Stimulated activated CD4-positive, alpha-beta T cell treated with anti-CD3 and anti-CD28 coated beads, TNF-alpha, amount 100 ng/mL, for 48 hours (primary cell): ENCODE data around the gene CPNE6.
A peak's percentile ranks its signal among the peaks of the same experiment; 100 is the strongest.

Experiments used
- DNase-seq, 3 donors: peaks; one replicate each; pipeline ENCODE4 v3.0.0-alpha.2; 2020; ENCODE audit warnings: low read depth in 3 of 3

Gene CPNE6

DNA sequence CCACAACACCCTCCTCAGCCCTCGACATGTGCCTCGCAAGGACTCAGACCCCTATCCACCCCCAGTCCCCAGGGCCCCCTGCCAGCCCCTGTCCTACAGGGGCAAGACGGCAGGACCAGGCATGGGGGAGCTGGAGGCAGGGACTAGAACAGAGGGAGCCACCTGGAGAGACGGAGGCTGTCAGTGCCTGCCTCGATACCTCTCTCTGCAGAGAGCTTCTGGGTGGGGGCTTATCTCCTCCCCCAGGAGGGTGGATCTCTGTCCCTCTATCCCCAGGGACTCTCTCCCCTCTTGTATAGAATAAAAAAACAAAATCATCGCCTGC, 2.0 kb upstream of the CPNE6 start:
- DNase-seq: no peak

DNA sequence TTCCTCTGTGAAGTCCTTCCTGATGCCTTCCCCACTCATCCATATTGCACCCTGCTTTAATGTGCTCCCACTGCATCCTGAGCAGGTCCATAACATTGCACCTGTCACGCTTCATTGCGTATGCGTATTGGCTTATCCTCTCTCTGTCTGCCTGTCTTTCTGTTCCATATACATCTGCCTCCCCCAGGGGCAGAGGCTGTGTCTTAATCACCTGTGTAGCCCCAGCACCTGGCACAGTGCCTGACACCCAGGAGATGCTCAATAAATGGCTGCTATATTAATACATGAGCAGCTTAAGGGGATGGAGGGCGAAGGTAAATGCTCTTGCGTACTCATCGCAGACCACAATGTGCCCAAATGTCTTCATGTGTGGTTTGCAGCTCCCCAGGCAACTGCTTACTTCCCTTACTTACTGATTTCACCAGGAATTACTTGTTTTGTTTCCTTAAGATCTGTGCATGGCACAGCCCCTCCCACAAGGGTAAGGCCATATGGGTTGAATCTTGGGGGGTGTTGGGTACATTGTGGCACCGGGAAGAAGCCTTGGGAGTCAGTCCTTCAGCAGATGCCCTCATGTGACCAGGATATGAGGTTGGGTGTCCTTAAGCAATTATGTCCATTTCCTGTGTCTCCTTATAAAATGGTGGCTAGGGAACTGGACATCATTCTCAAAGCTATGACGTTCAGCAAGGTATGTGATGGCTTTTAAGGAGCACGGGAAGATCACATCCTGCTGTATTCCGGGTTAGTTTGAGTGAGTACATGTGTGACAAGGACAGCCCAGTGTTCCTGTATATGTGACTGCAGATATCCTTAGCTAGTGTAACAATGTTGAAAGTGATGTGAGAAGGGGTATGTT, 848 bp upstream of the CPNE6 start:
- DNase-seq: no peak

DNA sequence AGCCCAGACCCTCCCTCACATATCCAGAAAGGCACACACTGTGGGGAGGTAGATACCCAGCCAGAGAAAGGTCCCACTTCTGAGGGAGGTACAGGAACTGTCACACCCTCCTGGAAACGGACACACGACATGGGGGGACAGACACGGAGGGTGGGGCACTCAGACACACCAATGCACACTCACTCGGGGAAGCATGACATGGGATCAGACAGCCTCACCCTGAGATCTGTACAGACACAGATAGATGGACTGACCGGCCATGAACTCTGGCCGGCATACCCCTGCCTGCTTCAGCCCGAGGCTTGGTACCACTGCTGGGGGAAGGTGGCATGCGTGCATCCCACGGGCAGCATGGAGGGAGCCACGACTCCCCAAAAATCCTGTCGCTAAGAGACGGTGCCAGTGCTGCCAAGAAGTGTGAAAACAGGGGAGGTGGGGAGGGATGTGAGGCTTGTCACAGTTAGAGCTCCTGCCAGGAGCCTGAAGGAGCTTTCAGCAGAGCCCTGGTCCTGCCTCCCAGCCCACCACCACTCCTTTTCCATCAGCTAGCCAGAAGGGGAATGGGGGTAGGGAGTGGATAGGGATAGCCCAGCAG, 571 bp downstream of the CPNE6 start:
- DNase-seq: no peak

DNA sequence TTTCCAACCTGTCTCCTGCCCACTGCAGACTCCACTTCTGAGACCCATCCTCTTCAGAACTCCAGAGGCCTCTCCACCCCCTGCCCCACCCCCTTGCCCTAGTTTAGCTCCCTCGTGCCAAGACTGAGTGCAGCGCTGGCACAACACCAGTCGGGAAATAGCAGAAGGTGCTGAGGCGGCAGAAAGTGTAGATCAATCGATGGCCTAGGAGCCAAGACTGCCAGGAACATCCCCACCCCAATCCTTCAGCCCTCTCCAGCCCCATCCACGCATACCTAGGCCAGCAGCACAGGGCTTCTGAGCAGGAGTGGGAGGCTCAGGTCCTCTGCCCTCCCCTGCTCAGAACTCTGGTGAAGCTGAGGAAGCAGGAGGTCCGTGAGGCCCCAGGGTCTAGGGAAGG, 1.1 kb downstream of the CPNE6 start:
- no peak for DNase-seq

DNA sequence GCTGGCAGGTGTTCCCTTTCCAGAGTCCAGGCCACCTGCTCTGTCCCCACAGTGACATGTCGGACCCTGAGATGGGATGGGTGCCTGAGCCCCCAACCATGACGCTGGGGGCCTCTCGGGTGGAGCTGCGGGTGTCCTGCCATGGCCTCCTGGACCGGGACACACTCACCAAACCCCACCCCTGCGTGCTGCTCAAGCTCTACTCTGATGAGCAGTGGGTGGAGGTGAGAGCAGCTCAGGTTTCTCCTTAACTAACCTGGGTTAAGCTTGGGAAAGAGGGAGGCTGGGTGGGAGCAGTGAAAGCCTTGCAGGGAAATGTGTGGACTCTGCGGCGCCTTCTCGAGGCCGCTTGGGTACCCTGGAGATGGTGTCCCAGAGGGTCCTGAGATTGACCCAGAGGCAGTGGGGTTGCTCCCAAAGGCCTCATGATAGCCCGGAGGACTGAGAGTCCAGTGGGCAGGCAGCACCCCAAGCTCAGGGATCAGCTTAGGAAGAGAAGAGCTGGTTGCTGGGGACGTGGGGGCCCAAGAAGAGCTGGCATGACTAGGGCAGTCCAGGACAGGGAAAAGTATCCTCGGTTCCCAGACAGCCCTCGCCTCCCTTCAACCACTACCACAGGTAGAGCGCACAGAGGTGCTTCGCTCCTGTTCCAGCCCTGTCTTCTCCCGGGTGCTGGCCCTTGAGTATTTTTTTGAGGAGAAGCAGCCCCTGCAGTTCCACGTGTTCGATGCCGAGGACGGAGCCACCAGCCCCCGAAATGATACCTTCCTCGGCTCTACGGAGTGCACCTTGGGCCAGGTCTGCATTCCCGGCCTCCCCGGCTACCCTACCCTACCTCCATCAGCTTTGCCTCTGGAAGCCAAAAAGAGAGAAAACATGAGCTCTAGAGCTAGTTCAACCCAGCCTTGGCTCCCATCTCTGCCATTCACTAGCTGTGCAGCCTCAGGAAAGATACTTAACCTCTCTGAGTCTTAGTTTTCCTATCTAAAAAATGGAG, 1.8 kb downstream of the CPNE6 start:
- DNase-seq: no peak

DNA sequence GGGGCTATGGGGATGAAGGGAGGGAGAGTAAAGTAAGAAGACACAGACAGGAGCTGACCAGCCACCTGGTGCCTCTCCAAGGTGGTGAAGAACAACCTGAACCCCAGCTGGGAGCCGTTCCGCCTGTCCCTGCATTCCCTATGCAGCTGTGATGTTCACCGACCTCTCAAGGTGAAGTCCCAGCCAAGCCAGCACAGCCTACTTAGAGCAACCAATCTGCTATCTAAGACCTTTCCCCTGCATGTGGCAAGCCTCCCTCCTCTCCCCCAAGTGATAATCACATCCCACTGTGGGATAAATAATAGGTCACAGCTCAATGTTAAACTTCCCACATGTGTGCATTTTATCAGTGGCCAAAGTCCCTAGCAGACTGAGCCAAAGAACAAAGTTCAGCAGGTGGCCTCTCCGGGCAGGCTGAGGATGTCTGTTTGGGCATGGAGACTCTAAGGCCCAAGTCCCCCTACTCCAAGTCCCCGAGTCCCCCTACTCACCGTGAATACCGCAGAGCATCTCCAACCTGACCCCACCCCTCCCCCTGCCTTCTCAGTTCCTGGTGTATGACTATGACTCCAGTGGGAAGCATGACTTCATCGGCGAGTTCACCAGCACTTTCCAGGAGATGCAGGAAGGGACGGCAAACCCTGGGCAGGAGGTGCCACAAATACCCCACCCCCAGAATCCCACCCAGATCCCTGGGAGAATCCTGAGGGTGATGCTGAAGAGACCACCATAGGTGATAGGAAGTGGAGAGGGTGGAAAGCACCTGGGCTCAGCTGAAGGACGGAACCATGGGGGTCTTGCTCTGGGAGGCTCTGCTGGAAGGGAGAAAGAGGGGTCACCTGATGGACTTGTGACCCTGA, 3.5 kb downstream of the CPNE6 start:
- no peak for DNase-seq

DNA sequence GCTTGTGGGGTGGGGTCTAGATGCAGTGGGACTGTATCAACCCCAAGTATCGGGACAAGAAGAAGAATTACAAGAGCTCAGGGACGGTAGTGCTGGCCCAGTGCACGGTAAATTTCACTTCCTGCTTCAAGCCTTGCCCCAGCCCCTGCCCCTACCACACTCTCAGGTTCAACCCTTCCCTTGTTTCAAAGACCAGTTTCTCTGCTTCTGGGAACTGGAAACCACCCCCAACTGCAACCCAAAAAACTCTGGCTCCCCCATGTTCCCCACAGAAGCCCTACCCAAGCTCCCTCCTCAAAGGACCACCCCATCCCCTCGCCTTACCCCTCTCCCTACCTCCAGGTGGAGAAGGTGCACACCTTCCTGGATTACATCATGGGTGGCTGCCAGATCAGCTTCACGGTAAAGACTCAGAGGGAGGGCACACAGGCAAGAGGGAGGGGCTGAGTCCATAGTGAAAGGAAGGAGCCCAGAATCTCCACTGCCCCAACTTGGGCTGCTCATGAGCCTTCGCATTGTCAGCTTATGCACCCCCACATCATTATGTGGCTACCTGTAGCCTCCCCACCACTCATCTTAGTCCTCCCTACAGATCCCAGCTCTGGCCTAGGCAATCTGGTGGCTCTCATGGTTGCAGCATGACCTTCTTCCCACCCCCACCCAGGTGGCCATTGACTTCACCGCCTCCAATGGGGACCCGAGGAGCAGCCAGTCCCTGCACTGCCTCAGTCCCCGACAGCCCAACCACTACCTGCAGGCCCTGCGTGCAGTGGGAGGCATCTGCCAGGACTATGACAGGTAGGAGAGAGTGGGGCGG, 4.3 kb downstream of the CPNE6 start:
- no peak for DNase-seq

DNA sequence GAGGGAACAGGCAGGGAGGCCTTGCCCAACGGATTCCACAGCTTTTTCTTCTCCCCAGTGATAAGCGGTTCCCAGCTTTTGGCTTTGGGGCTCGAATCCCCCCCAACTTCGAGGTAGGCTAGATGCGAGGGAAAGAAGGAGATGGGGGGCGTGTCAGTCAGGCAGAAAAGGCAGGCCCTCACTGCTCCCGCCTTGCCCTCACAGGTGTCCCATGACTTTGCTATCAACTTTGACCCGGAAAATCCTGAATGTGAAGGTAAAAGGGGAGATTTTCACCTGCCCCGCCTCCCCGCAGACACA, 4.9 kb downstream of the CPNE6 start:
- no peak for DNase-seq

DNA sequence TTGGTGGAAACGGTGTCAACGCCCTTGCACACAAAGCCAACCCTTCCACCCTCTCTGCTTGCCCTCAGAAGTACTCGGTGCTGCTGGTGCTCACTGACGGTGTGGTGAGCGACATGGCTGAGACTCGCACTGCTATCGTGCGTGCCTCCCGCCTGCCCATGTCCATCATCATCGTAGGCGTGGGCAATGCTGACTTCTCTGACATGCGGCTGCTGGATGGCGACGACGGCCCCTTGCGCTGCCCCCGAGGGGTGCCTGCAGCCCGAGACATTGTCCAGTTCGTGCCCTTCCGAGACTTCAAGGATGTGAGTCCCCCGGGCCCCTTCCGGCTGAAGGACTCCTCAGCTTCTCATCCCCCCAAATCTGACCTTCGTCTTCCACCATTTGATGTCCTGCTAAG, 5.7 kb downstream of the CPNE6 start:
- DNase-seq: no peak

DNA sequence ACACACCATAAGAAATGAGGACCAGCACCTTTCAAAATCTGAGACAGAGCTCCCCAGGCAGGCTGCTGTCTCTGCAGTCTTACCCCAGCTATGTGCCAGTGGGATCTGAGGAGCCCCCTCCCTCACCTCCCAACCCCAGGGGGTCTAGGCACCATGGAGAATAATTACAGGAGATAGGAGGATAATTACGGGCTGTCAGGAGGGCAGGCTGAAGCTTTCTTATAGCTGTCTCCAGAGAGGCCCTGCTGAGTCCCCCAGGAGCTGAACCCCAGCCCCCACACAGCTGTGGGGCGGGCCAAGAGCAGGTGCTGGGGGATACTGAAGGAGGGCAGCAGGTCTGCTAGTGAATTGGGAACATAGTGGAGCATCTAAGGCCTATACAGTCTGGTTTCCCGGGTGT, 6.8 kb downstream of the CPNE6 start:
- no peak for DNase-seq

DNA sequence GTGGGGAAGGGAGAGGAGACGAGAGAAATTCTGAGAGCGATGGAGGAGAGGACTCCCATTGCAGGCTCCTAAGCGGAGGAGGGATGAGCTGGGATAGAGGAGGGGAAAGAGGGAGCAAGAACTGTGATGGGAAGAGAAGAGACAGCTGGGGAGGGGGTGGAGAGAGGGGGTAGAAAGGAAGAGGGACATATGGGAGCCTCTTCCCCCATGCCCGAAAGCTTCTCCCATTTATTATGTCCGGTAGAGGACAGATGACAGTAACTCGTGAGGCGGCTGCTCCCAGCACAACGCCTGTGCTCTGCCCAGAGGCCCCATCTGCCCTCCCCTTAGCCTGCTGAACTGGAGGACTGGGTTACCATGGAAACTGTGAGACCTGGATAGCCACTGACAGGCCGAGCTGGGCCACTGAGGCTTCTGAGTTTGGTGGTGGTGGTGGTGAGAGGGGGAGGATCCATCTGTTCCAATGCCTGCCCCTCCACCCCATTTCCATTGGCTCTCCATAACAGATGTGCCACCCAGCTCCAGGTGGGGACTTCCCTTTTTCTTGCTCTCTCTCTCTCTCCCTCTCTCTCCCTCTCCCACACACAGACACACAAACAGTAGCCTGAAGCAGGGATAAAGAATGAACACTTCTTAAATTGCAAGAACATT, 8.3 kb downstream of the CPNE6 start:
- no peak for DNase-seq

DNA sequence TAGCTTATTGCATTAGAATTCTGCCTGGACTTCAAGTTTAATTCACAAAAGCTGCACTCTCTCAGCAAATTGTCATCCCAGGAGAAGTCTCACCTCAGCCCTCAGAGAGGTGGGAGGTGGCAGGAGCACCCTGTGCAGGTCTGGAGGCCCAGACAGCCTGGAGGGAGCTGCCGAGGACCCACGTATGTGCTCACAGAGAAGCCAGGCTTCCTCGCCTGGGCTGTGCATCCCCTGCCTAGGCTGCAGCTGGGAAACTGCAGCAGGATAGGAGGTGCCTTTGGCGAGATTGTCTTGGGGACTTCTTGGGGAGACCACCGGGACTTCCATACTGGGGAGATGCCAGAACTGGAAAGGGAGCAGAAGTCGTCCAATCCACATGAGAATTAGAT, 8.8 kb downstream of the CPNE6 start:
- DNase-seq: no peak

DNA sequence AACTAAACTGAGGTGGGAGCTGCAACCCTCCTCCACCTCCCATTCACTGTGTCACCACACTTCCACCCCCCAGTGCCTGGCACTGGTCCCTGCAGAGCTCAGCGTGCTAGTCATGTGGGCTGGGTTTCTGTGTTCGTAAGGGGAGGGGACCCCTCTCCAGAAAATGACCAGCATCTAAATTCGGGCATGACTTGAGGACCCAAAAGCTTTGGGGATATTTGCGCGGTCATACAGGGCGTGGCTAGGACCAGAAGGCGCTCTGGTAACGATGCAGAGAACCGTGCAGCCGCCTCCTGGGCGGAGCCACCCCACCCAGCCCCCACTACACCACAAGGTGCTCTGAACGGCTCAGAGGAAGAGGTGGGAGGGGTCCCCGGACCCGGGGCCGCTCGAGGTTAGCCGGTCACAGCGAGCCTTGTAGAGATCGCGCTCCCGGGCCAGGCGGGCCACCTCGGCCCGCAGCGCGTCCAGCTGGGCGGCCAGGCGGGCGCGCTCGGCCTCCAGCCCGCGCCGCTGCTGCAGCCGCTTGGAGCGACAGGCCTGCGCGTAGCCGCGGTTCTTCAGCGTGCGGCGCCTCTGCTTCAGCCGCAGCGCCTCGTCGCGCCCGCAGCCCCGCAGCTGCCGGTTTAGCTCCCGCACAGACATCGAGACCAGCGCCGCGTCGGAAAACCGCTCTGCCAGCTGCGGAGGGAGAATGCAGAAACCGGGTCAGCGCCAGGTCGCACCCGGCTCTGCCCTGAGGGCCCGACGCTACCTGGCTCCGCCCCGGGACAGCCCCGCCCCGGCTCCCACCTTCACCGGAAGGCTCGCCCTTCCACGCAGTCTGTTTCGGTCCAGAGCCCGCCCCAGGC, 9.8 kb downstream of the CPNE6 start:
- DNase-seq: peak; percentile 32 to 71 (median 39)

DNA sequence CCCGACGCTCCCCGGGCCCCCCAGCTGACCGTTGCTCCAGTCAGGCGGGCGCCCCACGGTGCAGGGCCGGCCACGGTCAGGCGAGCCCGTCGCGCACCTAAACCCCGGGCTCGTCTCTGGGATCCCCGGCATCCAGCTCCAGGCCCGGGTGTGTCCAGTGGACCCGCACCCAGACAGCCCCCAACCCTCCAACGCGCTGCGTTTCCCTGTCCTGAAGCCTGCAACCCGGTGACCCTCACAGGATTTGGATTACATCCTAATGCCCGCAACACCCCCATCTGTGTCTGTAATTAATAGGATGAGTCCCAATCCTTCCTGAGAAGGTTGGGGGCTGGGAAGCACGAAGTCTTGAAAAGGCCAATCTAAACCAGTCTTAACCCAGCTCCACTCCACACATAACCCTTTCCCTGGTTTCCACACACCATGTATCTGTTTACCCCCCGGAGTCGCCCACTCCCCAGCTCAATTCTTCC, 10.4 kb downstream of the CPNE6 start:
- no peak for DNase-seq

DNA sequence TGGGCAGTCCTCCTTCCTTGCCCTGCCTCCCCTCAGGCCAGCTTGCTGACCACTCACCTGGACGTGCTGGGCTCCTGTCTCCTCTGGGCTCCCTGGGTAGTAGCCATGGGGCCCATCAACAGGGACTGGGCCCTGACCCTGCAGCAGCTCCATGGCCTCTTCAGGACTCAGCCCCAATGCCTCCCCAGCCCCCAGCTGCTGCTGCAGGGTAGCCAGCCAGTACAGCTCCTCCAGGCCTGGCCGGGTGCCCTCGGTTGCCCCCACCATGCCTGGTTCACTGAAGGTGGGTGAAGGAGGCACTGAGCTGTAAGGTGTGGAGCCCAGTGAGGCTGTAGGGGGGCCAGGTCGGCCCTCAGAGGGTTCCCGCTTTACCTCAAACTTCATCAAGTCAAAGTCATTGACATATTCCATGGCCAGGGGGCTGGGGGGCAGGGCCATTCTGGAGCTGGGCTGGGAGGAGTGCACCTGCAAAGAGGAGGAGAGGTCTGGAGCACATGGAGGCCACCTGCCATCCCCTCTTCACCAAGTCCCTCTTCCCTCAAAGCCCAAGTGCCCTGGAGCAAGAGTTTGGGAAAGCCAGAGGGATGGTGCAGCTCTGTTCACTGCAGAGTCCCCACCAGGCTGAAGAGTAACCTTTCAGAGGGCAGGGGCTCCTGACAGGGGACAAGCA, 11.2 kb downstream of the CPNE6 start:
- no peak for DNase-seq

DNA sequence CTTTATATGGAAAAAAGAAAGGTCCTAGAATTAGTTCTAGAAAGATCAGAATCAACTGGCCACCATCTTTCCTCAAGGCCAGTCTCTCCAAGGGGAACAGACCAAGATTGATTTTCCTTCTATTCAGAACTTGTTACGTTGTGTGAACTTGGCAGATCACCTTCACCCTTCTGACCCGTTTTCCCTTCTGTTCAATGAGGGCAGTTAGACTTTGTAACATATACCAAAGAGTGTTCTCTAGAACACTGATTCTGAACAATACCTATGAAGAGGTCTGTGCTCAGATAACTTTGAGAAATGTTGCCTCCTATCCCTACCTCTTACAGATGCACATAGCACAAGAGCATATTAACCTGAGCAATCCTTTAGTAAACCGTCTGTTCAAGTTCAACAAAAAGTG, 12.1 kb downstream of the CPNE6 start:
- no peak for DNase-seq

DNA sequence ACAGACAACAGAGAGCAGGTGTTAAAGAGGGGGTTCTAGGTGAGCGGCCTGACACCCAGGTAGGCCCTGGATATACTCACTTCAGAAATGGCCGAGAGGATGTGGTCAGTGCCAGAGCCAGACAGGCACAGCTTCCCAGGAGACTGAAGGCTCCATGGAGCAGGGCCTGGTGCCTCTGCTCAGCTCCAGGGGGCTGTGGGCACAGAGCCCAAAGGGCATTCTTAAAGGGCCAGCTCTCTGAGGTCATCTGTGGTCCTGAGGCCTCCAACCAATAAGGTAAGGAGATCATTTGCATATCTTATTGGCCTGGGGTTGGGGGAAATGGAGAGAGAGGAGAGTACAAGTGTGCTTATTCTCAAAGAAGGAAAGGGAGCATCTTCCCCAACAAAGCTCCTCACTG, 13.1 kb downstream of the CPNE6 start:
- DNase-seq: no peak

DNA sequence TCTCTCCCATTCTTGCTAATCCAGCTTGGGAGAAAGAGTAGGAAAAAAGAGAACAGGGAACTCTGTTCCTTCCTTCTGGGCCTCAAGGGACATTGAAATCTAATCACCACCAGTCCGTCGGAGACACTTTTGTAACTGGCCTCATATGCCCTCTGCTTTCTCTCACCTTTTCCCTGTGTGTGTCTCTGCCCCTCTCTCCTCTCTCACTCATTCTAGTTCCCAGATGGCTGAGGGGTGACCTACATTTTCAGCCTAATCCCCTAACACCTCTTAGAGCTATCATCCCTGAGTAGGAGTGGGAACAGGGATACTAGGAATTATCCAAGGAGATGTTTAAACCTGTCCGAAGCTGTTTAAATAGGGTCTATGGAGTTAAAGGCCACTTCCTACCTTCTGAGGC, 13.9 kb downstream of the CPNE6 start:
- DNase-seq: no peak
